ENCODE measurements around the gene TLR6. TPM values are rescaled to one million over a fixed set of nuclear protein-coding genes. Genes with fewer than 3 reads are reported as not detected.
A peak's percentile ranks its signal among the peaks of the same experiment; 100 is the strongest.

TLR6 gene
- total and polyA plus RNA-seq, 10 of the 15 experiments (the other 5 are each of a cell fraction or from before 2014, with no cell fraction given): 1.1 to 49.4 (median 12.5) TPM

GRCh38 chr4:38815885-38816782 lies 40.5 kb downstream of the TLR6 start:
- intact Hi-C loops (cut with micrococcal nuclease; ENCODE audit: unreplicated experiment) (loop anchor here (5.0 kb wide), 1 partner anchor 34 kb away; the partner anchor contains the start of gene TLR10), in situ Hi-C loops (cut with MboI) (loop anchor here (25.0 kb wide), 1 partner anchor 1371 kb away; the partner anchor contains the start of gene RHOH)
- H3K9ac ChIP-seq (ENCODE audit: control insufficient read depth, insufficient read depth, low read length): no peak overlapping the region
- FAIRE-seq (no peak), ATAC-seq (peak; percentile 41), DNase-seq (ENCODE audit: low read depth, low spot score) (peak; percentile 56)
- 73% methylated on average over 3 of the region's 3 CpGs for WGBS (ENCODE audit: insufficient coverage, insufficient replicate concordance, low lambda C conversion rate, missing lambda C conversion rate)
- BruUV-seq (replicated peaks): TSS peak; percentile 81
- RAD21 ChIA-PET (ENCODE audit: unreplicated experiment): interaction anchor here (0.9 to 8.9 kb wide), 7 partner anchors 12 to 685 kb away, joined by 3 to 171 read pairs (median 6); partner anchors contain the start of genes TLR1 and TLR10
- peaks cover 19% of the 10 kb centered on the region for H3K9me3 ChIP-seq (replicated peaks; ENCODE audit: control insufficient read depth, insufficient read depth, low read length)
- H3K36me3 ChIP-seq (ENCODE audit: control insufficient read depth in 2 of 2, insufficient read depth in 2 of 2, low read length in 1 of 2): no peaks in the 10 kb centered on the region
- CTCF ChIA-PET: interaction anchor here (0.8 to 7.7 kb wide), 9 partner anchors 10 to 57 kb away, joined by 3 to 47 read pairs (median 7); partner anchors contain the start of gene TLR1
- no peak overlapping the region for H3K4me3 ChIP-seq
- H4K20me1 ChIP-seq (ENCODE audit: control insufficient read depth, insufficient read depth): no peaks in the 10 kb centered on the region
- peaks cover 37% of the 10 kb centered on the region for H3K4me1 ChIP-seq (ENCODE audit: control insufficient read depth, insufficient read depth, low read length)
- H3K27ac ChIP-seq (ENCODE audit: control insufficient read depth, insufficient read depth): peak overlapping the region; percentile 47
- H2AFZ ChIP-seq (ENCODE audit: control insufficient read depth, low read depth, low read length): no peak overlapping the region; the same call in 1 of the 2 replicates
- H3K4me2 ChIP-seq (ENCODE audit: control insufficient read depth, insufficient read depth): peak overlapping the region; percentile 24; the same call in 1 of the 2 replicates
- POLR2A ChIA-PET: interaction anchor here (2.1 to 10.2 kb wide), 4 partner anchors 13 to 55 kb away, joined by 9 to 110 read pairs (median 12); partner anchors contain the start of genes TLR1, TLR10 and TLR6
- peaks cover 5% of the 10 kb centered on the region for H3K79me2 ChIP-seq (ENCODE audit: control insufficient read depth, insufficient read depth, low read length)
- SMC1A ChIA-PET (ENCODE audit: uncharacterized antibody, unreplicated experiment): interaction anchor here (0.9 to 13.0 kb wide), 11 partner anchors 11 to 53 kb away, joined by 3 to 178 read pairs (median 5); partner anchors contain the start of genes TLR1, TLR10 and TLR6
- no peaks in the 10 kb centered on the region for H3K27me3 ChIP-seq (replicated peaks in 1 of 2; ENCODE audit: control insufficient read depth in 2 of 2, insufficient read depth in 2 of 2, low read length in 1 of 2)
- TF ChIP-seq ZBED1 (IDR thresholded peaks at IDR 0.05; ENCODE audit: borderline replicate concordance) (0 out of 2 replicates have a peak, but pooled peaks have one; percentile 49), MYC (IDR thresholded peaks at IDR 0.05; ENCODE audit: insufficient read depth, insufficient read length, insufficient replicate concordance, low read length, severe bottlenecking) (no peak), FOXM1 (IDR thresholded peaks at IDR 0.05; ENCODE audit: low read depth, low read length) (no peak), KAT2A (conservative IDR thresholded peaks at IDR 0.05; ENCODE audit: control insufficient read depth, low read depth, low read length) (no peak), MTA2 (IDR thresholded peaks at IDR 0.05; ENCODE audit: low read depth) (peak; percentile 88), POLR2A (IDR thresholded peaks at IDR 0.05; ENCODE audit: low read depth, low read length) (0 out of 2 replicates have a peak, but pooled peaks have one; percentile 22), MXI1 (IDR thresholded peaks at IDR 0.05; ENCODE audit: low read depth, low read length) (peak; percentile 44; the same call in 1 of the 2 replicates), PKNOX1 (IDR thresholded peaks at IDR 0.05) (peak; percentile 70), ZNF24 (IDR thresholded peaks at IDR 0.05) (peak; percentile 72), JUND (IDR thresholded peaks at IDR 0.05; ENCODE audit: low read depth, low read length) (0 out of 2 replicates have a peak, but pooled peaks have one; percentile 55), YY1 (IDR thresholded peaks at IDR 0.05; ENCODE audit: low read depth, low read length) (no peak), BCL11A (IDR thresholded peaks at IDR 0.05; ENCODE audit: low read depth, low read length) (no peak), HDAC2 (IDR thresholded peaks at IDR 0.05) (no peak), CHD1 (IDR thresholded peaks at IDR 0.05; ENCODE audit: low read depth, low read length) (0 out of 2 replicates have a peak, but pooled peaks have one; percentile 28), SMAD5 (IDR thresholded peaks at IDR 0.05; ENCODE audit: low read depth) (peak; percentile 69; the same call in 1 of the 2 replicates), HSF1 (IDR thresholded peaks at IDR 0.05; ENCODE audit: low read depth, low read length) (no peak), BCL3 (IDR thresholded peaks at IDR 0.05; ENCODE audit: borderline replicate concordance, insufficient read depth, low read depth, low read length, poor library complexity, severe bottlenecking) (no peak), CBFB (IDR thresholded peaks at IDR 0.05; ENCODE audit: low read depth) (peak; percentile 69; the same call in 1 of the 2 replicates), IKZF2 (IDR thresholded peaks at IDR 0.05) (peak in 1 of 2 experiments; percentile 26; a peak in 1 of 4 replicates)
